GM19372 (cell line): ENCODE results near the gene GEN1.

ENCODE experiments used
- ATAC-seq: cut with Tn5 transposase; IDR thresholded peaks from one replicate; pipeline ENCODE4 v1.9.1; 2021; ENCODE audit warnings: mild to moderate bottlenecking, low read depth, moderate library complexity; ENCODE audit not compliant: unreplicated experiment

The GEN1 gene, protein sequence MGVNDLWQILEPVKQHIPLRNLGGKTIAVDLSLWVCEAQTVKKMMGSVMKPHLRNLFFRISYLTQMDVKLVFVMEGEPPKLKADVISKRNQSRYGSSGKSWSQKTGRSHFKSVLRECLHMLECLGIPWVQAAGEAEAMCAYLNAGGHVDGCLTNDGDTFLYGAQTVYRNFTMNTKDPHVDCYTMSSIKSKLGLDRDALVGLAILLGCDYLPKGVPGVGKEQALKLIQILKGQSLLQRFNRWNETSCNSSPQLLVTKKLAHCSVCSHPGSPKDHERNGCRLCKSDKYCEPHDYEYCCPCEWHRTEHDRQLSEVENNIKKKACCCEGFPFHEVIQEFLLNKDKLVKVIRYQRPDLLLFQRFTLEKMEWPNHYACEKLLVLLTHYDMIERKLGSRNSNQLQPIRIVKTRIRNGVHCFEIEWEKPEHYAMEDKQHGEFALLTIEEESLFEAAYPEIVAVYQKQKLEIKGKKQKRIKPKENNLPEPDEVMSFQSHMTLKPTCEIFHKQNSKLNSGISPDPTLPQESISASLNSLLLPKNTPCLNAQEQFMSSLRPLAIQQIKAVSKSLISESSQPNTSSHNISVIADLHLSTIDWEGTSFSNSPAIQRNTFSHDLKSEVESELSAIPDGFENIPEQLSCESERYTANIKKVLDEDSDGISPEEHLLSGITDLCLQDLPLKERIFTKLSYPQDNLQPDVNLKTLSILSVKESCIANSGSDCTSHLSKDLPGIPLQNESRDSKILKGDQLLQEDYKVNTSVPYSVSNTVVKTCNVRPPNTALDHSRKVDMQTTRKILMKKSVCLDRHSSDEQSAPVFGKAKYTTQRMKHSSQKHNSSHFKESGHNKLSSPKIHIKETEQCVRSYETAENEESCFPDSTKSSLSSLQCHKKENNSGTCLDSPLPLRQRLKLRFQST

DNA sequence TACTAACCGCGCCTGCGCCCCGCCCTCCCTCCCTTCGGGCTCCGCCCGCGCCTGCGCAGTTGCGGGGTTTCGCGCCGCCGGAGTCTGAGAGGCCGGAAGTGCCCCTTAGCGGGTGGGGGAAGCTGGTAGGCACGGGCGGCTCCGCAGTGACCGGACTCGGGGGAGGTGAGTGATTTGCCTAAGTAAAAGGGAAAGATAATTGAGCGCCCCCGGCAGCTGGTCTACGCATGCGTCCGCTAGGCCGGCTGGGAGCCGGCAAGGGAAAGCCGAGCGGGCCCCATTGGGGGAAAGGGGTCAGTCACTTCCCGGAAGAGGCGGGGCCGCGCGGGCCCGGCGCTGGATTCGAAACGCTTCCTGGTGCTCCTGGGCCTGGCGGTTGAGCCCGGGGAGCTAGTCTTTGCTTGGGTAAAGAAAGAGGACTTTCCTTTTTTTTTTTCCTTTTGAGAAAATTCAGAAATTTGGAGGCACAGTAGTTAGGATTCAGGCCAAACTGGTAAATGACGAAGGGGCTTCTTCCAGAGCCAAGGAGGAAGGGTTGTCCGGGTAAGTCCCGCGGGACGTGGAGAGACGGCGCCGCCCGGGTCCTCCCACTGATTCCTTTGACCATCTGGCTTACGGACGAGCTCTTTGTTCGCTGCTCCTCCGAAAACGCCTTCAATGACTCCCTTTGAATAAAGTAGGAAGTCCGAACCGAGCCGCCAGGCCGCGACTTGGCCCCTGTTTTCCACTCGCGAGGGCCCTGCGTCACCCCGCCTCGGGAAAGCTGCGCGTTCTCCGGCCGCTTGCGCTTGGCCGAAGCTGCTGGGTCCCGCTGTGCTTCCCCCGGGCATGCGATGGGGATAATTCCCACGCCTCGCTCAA lies at the start of gene GEN1, which contains the start of gene SMC6:
Gene GEN1 (plus strand): TSS at position 336 of the 861 bp plus-strand sequence. CDS start 5,806 bp downstream, outside the sequence.
Gene SMC6 (minus strand): TSS at position 8 of the 861 bp plus-strand sequence. CDS start 7,864 bp downstream, outside the sequence.
- ATAC-seq, result peak; percentile 57

DNA sequence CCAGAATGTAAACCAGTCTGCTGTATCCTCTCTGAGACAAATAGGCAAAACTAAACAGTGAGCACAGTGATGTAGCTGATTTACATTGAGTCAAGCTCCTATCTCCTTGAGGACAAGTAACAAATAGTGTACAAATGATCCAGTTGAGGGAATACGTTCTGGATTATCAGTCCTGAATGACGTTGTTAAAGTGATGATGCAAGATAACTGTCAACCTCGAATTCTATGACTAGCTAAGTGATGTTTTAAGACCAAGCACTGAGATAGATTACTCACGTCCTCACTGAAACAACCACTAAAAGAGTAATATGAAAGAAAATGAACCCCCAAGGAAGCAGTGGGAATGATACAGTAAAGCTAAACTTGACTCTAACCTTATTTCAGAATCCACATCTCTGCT lies 47.1 kb upstream of the GEN1 start:
- ATAC-seq, result no peak

DNA sequence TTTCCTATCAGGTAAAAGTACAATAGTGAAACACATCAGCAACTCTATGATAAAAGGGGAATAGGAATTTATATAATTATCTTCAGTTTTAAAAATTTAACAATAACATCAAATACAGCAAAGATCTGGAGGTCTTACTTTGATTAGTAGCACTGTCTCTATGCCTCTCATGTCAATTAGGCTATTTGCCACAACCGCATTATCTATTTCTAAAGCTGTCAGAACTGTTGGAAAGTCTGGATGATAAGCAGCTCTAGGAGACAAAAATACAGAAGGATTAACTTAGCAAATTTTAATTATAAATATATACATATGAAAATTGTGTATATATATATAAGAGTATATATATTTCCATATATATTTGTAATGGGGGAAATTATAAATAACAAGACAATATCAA lies 45.4 kb upstream of the GEN1 start:
- ATAC-seq, result no peak

DNA sequence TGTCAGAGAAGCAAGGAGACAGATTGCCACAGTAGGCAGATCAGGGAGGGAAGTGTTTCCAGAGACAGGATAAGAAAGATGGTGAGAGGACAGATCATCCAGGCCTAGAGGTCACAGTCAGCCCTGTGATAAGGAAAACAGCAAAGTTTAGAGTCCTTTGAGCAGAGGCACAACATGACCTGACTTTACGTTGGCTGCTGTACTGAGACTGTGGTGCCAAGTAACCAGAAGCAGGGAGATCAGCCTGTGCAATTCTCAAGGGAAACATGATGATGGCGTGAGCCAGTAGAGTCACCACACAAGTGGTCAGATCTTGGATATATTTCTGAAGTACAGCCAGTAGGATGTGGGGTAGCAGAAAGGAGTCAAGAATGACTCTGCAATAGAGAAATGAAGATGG lies 44.0 kb upstream of the GEN1 start:
- ATAC-seq, result no peak

DNA sequence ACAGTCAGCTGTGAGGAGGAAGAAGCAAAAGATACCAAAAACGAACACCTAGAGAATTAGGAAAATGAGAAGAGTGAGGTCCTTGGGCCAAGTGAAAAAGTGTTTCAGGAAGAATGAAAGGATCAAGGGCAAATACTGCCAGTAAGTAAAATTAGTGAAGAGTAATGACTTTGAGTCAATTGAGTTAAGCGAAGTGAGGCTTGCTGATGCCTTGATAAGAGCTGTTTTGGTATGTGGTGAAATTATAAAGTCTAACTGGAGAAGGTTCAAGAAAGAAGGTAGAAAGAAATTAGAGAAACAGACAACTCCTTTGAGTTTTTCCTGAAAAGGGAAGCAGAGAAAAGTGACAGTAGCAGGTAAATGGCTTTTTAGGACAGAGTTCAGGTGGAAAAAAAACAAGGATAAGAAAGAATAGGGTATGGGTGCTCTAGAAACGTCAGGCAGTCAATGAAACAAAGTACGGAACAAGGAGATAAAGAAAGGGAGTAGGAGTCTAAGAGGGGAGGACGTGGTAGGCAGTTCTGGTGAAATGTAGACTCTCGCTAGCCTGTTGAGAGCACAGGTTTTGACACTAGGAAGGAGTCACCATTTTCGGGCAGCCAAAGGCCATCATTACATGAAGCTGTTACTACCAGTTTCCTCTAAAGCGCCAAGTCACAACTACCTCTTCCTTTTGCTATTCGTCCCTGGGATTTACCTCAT lies 43.2 kb upstream of the GEN1 start:
- ATAC-seq, result no peak

DNA sequence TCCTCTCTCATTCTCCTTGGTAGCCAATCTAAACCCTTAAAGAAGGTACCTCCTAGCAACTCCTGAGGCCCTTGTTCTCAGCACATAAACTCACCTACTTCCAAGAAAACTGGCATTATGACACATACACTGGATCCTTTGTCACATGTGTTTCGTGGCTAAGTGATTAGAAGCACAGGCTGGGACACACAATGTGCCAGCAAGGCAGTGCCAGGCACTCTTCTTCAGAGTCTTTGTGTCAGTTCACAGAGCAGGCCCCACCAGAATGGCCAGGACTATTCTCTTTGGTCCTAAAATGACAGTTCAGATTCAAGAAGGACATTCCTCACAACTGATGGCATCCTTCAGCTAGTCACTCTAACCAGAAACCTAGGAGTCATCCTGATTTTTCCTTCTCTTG lies 40.6 kb upstream of the GEN1 start:
- no peak for ATAC-seq

DNA sequence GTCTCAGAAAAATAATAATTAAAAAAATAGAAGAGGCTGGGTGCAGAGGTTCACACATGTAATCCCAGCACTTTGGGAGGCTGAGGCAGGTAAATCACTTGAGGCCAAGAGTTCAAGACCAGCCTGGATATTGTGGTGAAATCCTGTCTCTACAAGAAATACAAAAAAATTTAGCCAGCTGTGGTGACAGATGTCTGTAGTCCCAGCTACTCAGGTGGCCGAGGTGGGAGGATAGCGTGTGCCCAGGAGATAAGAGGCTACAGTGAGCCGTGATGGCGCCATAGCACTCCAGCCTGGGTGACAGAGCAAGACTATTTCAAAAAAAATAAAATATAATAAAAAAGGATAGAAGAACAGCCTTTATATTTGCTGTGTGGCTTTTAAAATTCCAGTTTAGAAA lies 36.3 kb upstream of the GEN1 start:
- ATAC-seq, result no peak

DNA sequence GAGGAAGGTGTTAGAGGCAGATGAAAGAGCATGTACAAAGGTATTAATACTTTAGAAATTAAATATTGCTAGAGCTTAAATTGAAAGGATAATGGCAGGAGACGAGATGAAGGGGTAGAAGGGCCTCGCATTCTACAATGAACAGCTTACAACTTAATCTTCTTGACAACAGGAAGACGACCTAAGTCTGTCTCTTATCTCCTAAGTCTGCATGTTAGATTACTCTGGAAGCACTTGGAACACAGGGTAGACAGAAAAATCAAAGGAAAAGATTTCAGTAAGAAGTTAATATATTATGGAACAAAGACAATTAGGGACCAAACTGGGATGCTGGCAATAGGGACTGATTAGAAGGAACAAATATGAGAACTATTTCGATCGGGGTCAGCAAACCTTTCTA lies 35.2 kb upstream of the GEN1 start:
- ATAC-seq, result no peak

DNA sequence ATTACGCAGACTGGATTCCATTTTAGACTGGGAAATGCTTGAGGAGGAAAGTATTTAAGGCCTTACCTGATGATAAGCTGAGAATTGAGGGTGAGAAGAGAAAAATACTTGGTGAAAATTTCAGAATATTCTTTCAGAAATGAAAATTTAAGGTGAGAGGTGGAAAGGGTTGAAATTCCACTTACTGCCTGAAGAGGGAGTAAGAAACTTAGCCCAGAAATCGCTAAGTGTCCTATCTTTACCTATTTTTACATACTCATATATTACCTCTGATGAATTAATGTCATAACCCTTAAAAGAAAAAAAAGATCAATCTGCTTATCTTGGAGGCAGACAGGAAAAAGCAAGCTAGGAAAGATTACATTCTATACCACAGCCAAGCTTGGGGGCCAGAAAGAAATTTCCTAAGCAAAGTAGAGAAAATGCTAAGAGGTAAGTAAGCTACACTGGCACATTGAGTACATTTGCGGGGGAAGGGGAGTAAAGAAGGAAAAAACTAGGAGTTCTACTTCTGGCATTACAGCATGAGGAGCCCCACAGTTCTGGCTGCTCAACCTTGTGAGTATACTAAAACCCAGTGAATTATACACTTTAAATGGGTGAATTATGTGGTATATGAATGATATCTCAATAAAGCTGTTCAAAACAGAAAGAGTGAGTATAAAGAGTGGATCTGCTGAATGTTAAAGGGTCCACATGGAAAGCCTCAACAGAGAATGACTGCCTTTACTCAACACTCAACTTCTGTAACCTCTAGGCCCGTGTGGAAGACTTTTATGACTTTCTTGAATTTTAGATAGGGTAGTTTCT lies 34.2 kb upstream of the GEN1 start:
- peak; percentile 75 for ATAC-seq

DNA sequence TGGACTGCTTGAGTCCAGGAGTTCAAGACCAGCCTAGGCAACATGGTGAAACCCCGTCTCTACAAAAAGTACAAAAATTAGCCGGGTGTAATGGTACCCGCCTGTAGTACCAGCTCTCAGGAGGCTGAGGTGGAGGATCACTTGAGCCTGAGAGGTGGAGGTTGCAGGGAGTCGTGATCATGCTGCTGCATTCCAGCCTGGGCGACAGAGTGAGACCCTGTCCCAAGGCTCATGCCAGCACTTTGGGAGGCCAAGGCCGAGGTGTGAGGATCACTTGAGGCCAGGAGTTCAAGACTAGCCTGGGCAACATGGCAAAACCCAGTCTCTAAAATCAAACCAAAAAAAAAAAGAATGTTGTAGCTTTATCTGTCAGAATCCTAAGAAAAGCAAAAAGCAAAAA lies 25.7 kb upstream of the GEN1 start:
- ATAC-seq, result no peak

DNA sequence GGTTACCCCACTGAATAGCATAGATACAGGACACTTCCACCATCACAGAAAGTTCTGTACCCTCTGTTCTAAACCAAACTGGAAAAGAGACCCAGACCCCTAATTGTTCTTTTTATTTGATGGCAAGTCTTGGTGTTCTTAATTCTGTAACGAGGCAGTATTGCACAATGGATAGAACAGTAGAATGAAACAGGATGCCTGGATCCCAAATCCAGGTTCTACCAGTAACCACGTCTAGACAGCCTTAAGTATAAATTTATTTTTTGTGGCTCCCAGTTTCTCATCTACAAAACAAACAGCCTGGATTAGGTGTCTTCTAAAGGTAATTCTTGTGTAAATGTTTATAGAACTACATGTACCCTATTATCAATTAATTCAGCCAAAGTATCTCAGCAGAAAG lies 24.1 kb upstream of the GEN1 start:
- no peak for ATAC-seq

DNA sequence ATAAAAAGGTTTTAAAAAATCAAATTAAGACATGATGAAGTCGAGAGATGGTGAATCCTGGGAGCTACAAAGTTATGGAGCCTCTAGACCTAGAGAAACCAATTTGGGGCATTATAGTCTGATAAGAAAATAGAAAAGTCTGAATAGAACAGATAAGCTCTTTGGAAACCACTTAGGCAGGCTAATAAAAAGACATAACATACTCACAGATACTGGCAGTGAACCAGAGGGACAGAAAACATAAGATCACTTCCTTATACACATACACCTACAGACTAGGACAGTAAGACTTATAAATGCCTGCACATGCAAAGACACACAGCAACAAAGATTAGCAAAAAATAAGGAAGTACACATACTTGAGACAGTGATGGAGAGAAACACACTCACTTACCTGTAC lies 20.3 kb upstream of the GEN1 start:
- ATAC-seq, result no peak

DNA sequence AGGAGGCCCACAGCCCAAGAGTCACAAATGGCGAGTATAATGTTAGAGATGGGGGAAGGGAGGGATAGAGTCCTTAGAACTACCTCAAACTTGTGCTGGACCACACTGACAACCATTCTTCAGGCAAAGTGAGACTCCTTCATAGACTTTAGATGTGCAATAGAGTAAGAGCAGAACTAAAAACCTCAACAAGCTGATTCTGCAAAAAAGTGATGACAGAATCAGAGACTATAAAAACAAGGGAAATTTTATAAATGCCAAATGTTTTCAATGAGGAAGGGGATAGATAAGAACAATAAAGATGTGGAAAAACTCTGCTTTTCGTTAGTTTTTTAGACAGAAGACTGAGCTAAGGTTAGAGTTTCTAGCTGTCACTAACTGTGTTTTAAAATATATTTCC lies 18.1 kb upstream of the GEN1 start:
- no peak for ATAC-seq

DNA sequence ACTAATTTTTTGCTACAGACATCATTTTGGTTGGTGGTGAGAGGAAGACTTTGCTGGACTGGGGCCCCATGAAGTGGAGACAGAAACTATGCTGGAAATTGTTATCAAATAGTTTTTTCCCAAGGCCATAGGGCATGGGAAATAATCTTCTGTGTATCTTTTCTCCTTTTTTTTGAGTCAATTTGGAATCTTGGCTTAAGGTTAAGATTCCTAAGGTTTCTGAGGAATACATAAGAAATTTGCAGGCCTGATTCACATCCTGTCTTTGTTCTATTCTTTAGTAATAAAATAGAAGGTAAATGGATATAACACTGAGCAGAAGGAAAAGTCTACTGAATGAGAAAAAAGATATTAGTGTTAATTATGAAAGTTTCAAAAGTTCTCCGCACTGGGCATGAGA lies 16.9 kb upstream of the GEN1 start:
- ATAC-seq, result no peak

DNA sequence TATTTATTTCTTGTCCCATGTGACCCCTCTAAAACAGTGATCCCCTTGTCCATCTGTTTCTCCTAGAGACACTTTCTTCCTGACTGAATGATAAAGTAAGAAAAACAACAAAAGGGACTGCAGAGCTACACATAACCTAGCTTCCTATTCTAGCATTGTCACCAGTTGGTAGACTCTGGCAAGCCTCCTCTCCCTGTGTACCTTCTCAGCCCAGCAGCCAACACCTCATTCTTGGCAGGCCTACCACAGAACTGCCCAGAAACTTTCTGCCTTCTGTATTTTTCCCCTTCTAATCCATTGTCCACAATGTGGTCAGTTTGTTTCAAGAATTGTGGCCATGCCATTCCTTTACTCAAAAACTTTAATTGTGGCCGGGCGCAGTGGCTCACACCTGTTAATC lies 13.7 kb upstream of the GEN1 start:
- ATAC-seq, result no peak

DNA sequence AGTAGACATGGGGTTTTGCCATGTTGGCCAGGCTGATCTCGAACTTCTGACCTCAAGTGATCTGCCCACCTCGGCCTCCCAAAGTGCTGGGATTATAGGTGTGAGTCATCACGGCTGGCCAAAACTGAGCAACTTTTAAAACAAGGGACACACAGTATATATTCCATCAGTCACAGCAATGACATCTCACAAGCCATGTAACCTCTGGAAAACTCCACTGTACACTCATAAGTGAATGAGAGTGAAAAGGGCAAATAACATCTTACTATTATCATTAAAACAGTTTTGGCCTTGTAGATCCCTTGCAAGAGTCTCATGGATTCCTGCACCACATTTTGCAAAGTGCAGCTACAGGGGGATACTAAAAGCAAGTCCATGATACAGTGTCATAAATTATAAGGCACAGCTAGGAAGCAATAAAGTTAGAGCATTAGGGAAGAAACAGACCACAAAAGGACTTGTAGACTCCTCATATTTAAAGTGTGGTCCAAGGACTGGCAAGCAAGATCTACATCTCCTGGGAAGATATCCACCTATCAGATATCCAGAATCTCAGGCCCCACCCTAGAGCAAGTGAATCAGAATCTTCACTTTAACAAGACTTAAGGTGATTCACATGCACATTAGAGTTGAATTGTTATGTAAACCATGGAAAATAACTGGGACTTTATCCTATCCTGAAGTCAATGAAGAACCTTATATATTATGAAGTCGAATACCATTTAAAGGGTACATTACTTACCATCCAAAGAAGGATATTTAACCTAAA lies 6.1 kb upstream of the GEN1 start:
- ATAC-seq, result no peak

DNA sequence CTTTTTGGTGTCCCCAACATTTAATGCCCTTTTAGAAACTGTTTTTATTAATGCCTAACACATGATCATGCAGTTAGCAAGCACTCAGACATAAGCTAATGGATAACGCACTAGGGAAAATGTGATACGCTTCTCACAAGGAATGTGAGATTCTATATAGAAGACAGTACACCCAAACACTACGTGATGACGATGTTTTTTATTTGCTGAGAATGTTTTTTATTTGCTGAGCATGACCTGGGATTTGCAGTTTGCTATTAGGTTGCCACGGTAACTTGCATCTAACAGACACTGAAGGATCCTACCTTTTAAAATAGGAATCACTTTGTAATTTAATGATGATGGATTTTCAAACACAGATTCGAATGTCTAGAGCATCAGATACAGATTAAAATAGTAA lies 5.2 kb upstream of the GEN1 start:
- ATAC-seq, result no peak

DNA sequence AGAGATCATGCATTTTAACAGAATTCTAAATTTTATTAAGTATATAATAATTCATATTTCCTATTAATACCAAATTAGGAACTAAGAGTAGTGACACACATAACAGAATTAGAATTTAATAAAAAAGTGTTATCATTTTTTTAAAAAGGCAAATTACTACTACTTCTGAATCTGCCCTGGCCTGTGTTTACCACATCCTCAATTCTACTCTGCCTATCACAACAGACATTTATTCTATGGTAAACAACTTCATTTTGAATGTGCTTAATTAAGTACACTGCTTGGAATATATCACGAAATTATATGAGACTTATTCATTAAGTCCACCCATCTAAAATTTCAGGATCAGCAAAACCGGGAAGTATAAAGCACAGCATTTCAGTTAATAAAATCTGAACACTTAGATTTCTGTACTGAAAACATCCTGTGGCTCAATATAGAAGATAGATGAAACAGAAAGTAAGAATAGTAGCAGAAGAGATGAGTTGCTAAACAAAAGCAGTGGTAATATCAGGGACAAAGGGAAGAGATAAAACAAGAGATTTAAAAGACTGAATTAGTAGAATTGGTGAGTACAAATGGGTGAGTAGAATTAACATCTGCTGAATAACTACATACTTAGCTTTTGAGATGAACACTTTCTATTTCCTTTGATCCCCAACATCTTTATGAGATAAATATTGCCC lies 4.0 kb upstream of the GEN1 start:
- ATAC-seq, result peak; percentile 22
